SK-N-MC (cell line): ENCODE measurements around the gene NCEH1.

Experiments
- EZH2 ChIP-seq: fragments of 200-600 bp; sonication (generic); IDR thresholded peaks from one replicate; pipeline ENCODE4 v1.6.1; 2017; ENCODE audit warnings: antibody characterized with exemption
- POLR2AphosphoS5 ChIP-seq: IDR thresholded peaks from 2 replicates; pipeline ENCODE4 v1.6.1; 2012; ENCODE audit warnings: mild to moderate bottlenecking, low read depth, low read length, borderline replicate concordance

DNA sequence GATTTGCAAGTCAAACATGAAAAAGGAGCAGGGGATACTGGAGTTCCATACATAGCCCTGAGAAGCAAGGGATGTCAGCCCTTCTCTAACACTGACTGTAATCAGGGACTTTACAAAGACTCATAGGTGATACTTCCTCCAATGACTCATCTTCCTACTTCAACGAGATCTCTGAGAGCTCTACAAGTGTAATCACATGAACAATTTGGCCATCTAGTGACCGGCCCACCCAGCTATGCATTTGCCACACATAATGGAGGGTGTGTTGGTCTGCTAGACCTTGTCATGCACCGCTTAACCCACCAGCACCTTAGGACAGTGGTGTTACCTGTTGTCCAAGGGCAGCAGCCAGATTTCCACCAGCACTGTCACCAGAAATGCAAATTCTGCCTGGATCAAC, 75.3 kb downstream of the NCEH1 start:
- TF ChIP-seq EZH2 (no peak), POLR2AphosphoS5 (no peak)
